GM23338 (cell line): ENCODE results near the gene CDAN1. TPM values are rescaled to one million over a fixed set of nuclear protein-coding genes. Genes with fewer than 3 reads are reported as not detected.
A peak's percentile ranks its signal among the peaks of the same experiment; 100 is the strongest.

Experiments
- ATAC-seq: fragments of 200-7000 bp; cut with Tn5 transposase; 3 replicates; pipeline ENCODE4 v1.9.1; 2020
- DNase-seq: peaks from one replicate; pipeline ENCODE4 v3.0.0-alpha.2; 2015; ENCODE audit warnings: low spot score
- H2AFZ ChIP-seq: fragments of 200-600 bp; sonication (generic); 2 replicates; pipeline ENCODE4 v1.8.0; 2016; ENCODE audit warnings: antibody characterized with exemption, mild to moderate bottlenecking, moderate library complexity
- H3F3A ChIP-seq: fragments of 200-600 bp; sonication (generic); replicated peaks from 2 replicates; pipeline ENCODE4 v1.8.0; 2017; ENCODE audit warnings: antibody characterized with exemption, mixed run types, low read depth
- H3K27ac ChIP-seq: fragments of 200-600 bp; sonication (generic); 2 replicates; pipeline ENCODE4 v1.6.1; 2016; ENCODE audit warnings: low read depth
- H3K27me3 ChIP-seq: fragments of 200-600 bp; sonication (generic); 2 replicates; pipeline ENCODE4 v1.8.0; 2016; ENCODE audit warnings: mild to moderate bottlenecking, mixed run types, moderate library complexity; ENCODE audit not compliant: insufficient read depth
- H3K36me3 ChIP-seq: fragments of 200-600 bp; sonication (generic); 2 replicates; pipeline ENCODE4 v1.8.0; 2016; ENCODE audit warnings: mild to moderate bottlenecking; ENCODE audit not compliant: insufficient read depth
- H3K4me1 ChIP-seq: fragments of 200-600 bp; sonication (generic); 2 replicates; pipeline ENCODE4 v1.8.0; 2016; ENCODE audit warnings: mild to moderate bottlenecking, moderate library complexity; ENCODE audit not compliant: insufficient read depth
- H3K4me2 ChIP-seq: fragments of 200-600 bp; sonication (generic); 2 replicates; pipeline ENCODE4 v1.7.1; 2017; ENCODE audit warnings: mixed run types
- H3K4me3 ChIP-seq: fragments of 200-600 bp; sonication (generic); 2 replicates; pipeline ENCODE4 v1.6.1; 2016; ENCODE audit warnings: mixed run types
- H3K79me2 ChIP-seq: fragments of 200-600 bp; sonication (generic); replicated peaks from 2 replicates; pipeline ENCODE4 v1.8.0; 2017; ENCODE audit warnings: mild to moderate bottlenecking; ENCODE audit not compliant: insufficient read depth
- H3K9me2 ChIP-seq: fragments of 200-600 bp; sonication (generic); 2 replicates; pipeline ENCODE4 v1.8.0; 2017; ENCODE audit not compliant: insufficient read depth
- H4K20me1 ChIP-seq: fragments of 200-600 bp; sonication (generic); replicated peaks from 2 replicates; pipeline ENCODE4 v1.8.0; 2017; ENCODE audit warnings: mild to moderate bottlenecking; ENCODE audit not compliant: insufficient read depth
- H3K27ac Mint-ChIP-seq: 2 replicates; pipeline ENCODE4 v1.8.0; 2020; ENCODE audit warnings: inconsistent platforms, mild to moderate bottlenecking, moderate library complexity, mixed read lengths
- H3K27me3 Mint-ChIP-seq: 3 replicates; pipeline ENCODE4 v1.8.0; 2022; ENCODE audit warnings: low read depth, mild to moderate bottlenecking, moderate library complexity, mixed read lengths, inconsistent platforms; ENCODE audit not compliant: insufficient read depth, poor library complexity
- H3K36me3 Mint-ChIP-seq: 3 replicates; pipeline ENCODE4 v1.8.0; 2021; ENCODE audit warnings: low read depth, mild to moderate bottlenecking, inconsistent platforms, moderate library complexity, mixed read lengths
- H3K4me1 Mint-ChIP-seq: 3 replicates; pipeline ENCODE4 v1.8.0; 2020; ENCODE audit warnings: mild to moderate bottlenecking, inconsistent platforms, mixed read lengths
- H3K4me3 Mint-ChIP-seq: 3 replicates; pipeline ENCODE4 v1.8.0; 2021; ENCODE audit warnings: moderate library complexity, mild to moderate bottlenecking, inconsistent platforms, mixed read lengths
- H3K9me3 Mint-ChIP-seq: 3 replicates; pipeline ENCODE4 v1.8.0; 2020; ENCODE audit warnings: moderate library complexity, mild to moderate bottlenecking, inconsistent platforms, mixed read lengths
- EZH2 ChIP-seq: fragments of 200-600 bp; sonication (generic); IDR thresholded peaks from one replicate; pipeline ENCODE4 v1.8.0; 2017; ENCODE audit warnings: antibody characterized with exemption, mild to moderate bottlenecking, low read depth; ENCODE audit not compliant: unreplicated experiment
- EZH2phosphoT487 ChIP-seq: fragments of 200-600 bp; sonication (generic); IDR thresholded peaks from one replicate; pipeline ENCODE4 v1.8.1; 2018; ENCODE audit warnings: antibody characterized with exemption; ENCODE audit not compliant: unreplicated experiment
- JUNB ChIP-seq: IDR thresholded peaks from one replicate; pipeline ENCODE4 v1.6.1; 2016; ENCODE audit warnings: antibody characterized with exemption; ENCODE audit not compliant: unreplicated experiment
- NANOG ChIP-seq: IDR thresholded peaks from 2 replicates; pipeline ENCODE4 v1.6.1; 2016; ENCODE audit warnings: antibody characterized with exemption, borderline replicate concordance
- ZNF114 ChIP-seq: fragments of 250-450 bp; sonication (Bioruptor Pico); IDR thresholded peaks from 2 replicates; pipeline ENCODE4 v1.5.0; 2020; ENCODE audit warnings: mild to moderate bottlenecking, moderate library complexity
- ZNF331 ChIP-seq: fragments of 250-450 bp; sonication (Bioruptor Pico); IDR thresholded peaks from 2 replicates; pipeline ENCODE4 v1.5.0; 2020; ENCODE audit warnings: low read depth, mild to moderate bottlenecking, moderate library complexity
- polyA plus RNA-seq: library from polyadenylated mRNA; unstranded; fragments of >200 nt; fragmentation: Nextera tagmentation; extraction: Ambion mirVana; gene quantifications from 2 replicates; pipeline ENCODE4 v1.2.1, GENCODE V29; 2016
- total RNA-seq: library from RNA; depleted of rRNA; stranded (reverse); fragments of >200 nt; shearing (Covaris generic); gene quantifications from 2 replicates; pipeline ENCODE4 v1.2.3, GENCODE V29; 2014
- TF ChIP-seq, protein P1 (sequence below), 2 experiments: fragments of 200-600 bp in 1 of 2; sonication (generic) in 1 of 2; conservative IDR thresholded peaks; 2 replicates each; pipeline versions ENCODE4 v1.5.1 to v1.6.1; 2016 to 2017; ENCODE audit warnings: antibody characterized with exemption in 2 of 2, low read depth in 2 of 2, mild to moderate bottlenecking in 2 of 2, moderate library complexity in 1 of 2
- TF ChIP-seq, protein P2 (sequence below): IDR thresholded peaks from one replicate; pipeline ENCODE4 v1.6.1; 2018; ENCODE audit warnings: antibody characterized with exemption; ENCODE audit not compliant: unreplicated experiment
- TF ChIP-seq, protein P3 (sequence below): fragments of 250-450 bp; sonication (Bioruptor Pico); IDR thresholded peaks from 2 replicates; pipeline ENCODE4 v1.5.0; 2020; ENCODE audit warnings: mild to moderate bottlenecking, moderate library complexity

The CDAN1 gene
- total and polyA plus RNA-seq, 2 experiments from 2014 or later: 6.0 to 14.7 TPM

DNA sequence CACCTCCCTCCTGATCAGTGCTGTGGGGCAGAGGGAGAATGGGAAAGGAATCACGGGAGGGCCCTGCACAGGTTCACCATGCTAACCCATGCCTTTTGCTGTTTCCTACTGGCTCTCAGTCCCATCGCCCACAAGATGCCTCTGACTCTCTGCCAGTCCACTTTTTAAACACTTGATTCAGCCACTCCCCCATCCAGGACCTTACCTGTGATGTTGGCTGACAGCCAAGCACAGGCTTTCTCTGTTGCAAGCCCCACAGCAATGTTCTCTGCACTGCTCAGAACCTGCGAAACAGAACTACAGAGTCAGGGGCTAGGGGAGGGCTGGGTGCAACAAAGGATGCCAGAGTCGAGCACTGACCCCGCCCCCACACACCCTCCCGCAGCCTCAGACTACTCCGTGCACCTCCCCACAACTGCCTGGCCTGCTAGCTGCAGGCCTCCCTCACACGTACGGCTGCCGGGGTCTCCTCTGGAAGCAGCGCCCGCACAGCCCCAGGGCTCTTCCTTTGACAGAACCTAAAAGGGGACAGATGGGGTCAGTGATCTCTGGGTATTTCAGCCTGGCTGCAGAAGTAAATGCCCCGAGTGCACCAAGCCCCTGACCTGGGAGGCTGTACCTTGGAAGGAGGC lies 9.1 kb downstream of the CDAN1 start:
- H3K4me1 ChIP-seq: no peaks in the 10 kb centered on the region; the same call in 1 of the 2 replicates
- ATAC-seq (peak; percentile 45), DNase-seq (no peak)
- H3K9me3 Mint-ChIP-seq: no peaks in the 10 kb centered on the region
- peaks cover 26% of the 10 kb centered on the region for H3K36me3 ChIP-seq
- H3K4me3 ChIP-seq: no peak overlapping the region
- H3K36me3 Mint-ChIP-seq: peaks cover 60% of the 10 kb centered on the region
- TF ChIP-seq JUNB (no peak), ZNF331 (no peak), NANOG (no peak), ZNF114 (CRISPR knock-in tag) (no peak), EZH2phosphoT487 (no peak)
- TF ChIP-seq, protein P1, sequence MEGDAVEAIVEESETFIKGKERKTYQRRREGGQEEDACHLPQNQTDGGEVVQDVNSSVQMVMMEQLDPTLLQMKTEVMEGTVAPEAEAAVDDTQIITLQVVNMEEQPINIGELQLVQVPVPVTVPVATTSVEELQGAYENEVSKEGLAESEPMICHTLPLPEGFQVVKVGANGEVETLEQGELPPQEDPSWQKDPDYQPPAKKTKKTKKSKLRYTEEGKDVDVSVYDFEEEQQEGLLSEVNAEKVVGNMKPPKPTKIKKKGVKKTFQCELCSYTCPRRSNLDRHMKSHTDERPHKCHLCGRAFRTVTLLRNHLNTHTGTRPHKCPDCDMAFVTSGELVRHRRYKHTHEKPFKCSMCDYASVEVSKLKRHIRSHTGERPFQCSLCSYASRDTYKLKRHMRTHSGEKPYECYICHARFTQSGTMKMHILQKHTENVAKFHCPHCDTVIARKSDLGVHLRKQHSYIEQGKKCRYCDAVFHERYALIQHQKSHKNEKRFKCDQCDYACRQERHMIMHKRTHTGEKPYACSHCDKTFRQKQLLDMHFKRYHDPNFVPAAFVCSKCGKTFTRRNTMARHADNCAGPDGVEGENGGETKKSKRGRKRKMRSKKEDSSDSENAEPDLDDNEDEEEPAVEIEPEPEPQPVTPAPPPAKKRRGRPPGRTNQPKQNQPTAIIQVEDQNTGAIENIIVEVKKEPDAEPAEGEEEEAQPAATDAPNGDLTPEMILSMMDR (conservative IDR thresholded peaks at IDR 0.05; ENCODE audit: low read depth in 2 of 2): no peak
- H2AFZ ChIP-seq: no peak overlapping the region
- no peaks in the 10 kb centered on the region for H3K9me2 ChIP-seq
- no peaks in the 10 kb centered on the region; the same call in none of the 2 replicates for H4K20me1 ChIP-seq
- no peaks in the 10 kb centered on the region for H3K79me2 ChIP-seq
- H3K4me3 Mint-ChIP-seq: no peak overlapping the region
- H3K27ac Mint-ChIP-seq: no peak overlapping the region; the same call in 1 of the 2 replicates
- H3K4me1 Mint-ChIP-seq: peaks cover 24% of the 10 kb centered on the region
- no peak overlapping the region for H3K27ac ChIP-seq
- no peak overlapping the region for H3K4me2 ChIP-seq
- peaks cover 5% of the 10 kb centered on the region for H3K27me3 Mint-ChIP-seq
- 0 out of 2 replicates have a peak, but pooled peaks cover 4% of the 10 kb centered on the region for H3F3A ChIP-seq
- no peaks in the 10 kb centered on the region for H3K27me3 ChIP-seq

DNA sequence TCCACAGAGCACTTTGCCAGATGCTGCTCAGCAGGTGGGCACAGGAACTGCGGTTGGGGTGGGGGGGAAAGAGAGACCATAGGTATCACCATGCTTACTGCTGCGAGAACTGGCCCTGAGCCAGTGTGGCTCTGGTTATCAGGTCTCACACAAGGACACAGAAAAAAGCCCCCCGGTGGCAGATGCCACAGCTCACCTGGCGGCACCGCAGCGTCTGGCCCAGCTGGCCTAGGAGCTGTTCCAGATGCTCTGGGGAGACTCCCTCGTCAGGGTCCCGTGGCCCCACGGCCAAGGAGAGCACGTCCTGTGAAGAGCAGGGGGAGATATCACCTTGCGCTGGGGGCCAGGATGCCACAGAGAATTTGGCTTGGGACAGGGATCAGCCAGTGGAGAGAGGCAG lies 10.8 kb downstream of the CDAN1 start:
- ATAC-seq (no peak), DNase-seq (no peak)
- H3K4me2 ChIP-seq: no peak overlapping the region
- Mint-ChIP-seq H3K9me3 (no peaks in the 10 kb centered on the region), H3K36me3 (peaks cover 47% of the 10 kb centered on the region), H3K27me3 (peaks cover 7% of the 10 kb centered on the region), H3K4me1 (peaks cover 23% of the 10 kb centered on the region), H3K27ac (no peak overlapping the region), H3K4me3 (no peak overlapping the region)
- no peaks in the 10 kb centered on the region; the same call in 1 of the 2 replicates for H3K4me1 ChIP-seq
- H3K4me3 ChIP-seq: no peak overlapping the region
- H4K20me1 ChIP-seq: no peaks in the 10 kb centered on the region; the same call in none of the 2 replicates
- H3F3A ChIP-seq: 0 out of 2 replicates have a peak, but pooled peaks cover 4% of the 10 kb centered on the region
- H3K27ac ChIP-seq: no peak overlapping the region
- H3K27me3 ChIP-seq: no peaks in the 10 kb centered on the region
- no peaks in the 10 kb centered on the region for H3K79me2 ChIP-seq
- no peaks in the 10 kb centered on the region for H3K9me2 ChIP-seq
- H3K36me3 ChIP-seq: peaks cover 18% of the 10 kb centered on the region; the same call in 1 of the 2 replicates
- no peak overlapping the region for H2AFZ ChIP-seq
- TF ChIP-seq, protein P2, sequence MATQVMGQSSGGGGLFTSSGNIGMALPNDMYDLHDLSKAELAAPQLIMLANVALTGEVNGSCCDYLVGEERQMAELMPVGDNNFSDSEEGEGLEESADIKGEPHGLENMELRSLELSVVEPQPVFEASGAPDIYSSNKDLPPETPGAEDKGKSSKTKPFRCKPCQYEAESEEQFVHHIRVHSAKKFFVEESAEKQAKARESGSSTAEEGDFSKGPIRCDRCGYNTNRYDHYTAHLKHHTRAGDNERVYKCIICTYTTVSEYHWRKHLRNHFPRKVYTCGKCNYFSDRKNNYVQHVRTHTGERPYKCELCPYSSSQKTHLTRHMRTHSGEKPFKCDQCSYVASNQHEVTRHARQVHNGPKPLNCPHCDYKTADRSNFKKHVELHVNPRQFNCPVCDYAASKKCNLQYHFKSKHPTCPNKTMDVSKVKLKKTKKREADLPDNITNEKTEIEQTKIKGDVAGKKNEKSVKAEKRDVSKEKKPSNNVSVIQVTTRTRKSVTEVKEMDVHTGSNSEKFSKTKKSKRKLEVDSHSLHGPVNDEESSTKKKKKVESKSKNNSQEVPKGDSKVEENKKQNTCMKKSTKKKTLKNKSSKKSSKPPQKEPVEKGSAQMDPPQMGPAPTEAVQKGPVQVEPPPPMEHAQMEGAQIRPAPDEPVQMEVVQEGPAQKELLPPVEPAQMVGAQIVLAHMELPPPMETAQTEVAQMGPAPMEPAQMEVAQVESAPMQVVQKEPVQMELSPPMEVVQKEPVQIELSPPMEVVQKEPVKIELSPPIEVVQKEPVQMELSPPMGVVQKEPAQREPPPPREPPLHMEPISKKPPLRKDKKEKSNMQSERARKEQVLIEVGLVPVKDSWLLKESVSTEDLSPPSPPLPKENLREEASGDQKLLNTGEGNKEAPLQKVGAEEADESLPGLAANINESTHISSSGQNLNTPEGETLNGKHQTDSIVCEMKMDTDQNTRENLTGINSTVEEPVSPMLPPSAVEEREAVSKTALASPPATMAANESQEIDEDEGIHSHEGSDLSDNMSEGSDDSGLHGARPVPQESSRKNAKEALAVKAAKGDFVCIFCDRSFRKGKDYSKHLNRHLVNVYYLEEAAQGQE: no peak
- TF ChIP-seq EZH2: no peak
- TF ChIP-seq, protein P3, sequence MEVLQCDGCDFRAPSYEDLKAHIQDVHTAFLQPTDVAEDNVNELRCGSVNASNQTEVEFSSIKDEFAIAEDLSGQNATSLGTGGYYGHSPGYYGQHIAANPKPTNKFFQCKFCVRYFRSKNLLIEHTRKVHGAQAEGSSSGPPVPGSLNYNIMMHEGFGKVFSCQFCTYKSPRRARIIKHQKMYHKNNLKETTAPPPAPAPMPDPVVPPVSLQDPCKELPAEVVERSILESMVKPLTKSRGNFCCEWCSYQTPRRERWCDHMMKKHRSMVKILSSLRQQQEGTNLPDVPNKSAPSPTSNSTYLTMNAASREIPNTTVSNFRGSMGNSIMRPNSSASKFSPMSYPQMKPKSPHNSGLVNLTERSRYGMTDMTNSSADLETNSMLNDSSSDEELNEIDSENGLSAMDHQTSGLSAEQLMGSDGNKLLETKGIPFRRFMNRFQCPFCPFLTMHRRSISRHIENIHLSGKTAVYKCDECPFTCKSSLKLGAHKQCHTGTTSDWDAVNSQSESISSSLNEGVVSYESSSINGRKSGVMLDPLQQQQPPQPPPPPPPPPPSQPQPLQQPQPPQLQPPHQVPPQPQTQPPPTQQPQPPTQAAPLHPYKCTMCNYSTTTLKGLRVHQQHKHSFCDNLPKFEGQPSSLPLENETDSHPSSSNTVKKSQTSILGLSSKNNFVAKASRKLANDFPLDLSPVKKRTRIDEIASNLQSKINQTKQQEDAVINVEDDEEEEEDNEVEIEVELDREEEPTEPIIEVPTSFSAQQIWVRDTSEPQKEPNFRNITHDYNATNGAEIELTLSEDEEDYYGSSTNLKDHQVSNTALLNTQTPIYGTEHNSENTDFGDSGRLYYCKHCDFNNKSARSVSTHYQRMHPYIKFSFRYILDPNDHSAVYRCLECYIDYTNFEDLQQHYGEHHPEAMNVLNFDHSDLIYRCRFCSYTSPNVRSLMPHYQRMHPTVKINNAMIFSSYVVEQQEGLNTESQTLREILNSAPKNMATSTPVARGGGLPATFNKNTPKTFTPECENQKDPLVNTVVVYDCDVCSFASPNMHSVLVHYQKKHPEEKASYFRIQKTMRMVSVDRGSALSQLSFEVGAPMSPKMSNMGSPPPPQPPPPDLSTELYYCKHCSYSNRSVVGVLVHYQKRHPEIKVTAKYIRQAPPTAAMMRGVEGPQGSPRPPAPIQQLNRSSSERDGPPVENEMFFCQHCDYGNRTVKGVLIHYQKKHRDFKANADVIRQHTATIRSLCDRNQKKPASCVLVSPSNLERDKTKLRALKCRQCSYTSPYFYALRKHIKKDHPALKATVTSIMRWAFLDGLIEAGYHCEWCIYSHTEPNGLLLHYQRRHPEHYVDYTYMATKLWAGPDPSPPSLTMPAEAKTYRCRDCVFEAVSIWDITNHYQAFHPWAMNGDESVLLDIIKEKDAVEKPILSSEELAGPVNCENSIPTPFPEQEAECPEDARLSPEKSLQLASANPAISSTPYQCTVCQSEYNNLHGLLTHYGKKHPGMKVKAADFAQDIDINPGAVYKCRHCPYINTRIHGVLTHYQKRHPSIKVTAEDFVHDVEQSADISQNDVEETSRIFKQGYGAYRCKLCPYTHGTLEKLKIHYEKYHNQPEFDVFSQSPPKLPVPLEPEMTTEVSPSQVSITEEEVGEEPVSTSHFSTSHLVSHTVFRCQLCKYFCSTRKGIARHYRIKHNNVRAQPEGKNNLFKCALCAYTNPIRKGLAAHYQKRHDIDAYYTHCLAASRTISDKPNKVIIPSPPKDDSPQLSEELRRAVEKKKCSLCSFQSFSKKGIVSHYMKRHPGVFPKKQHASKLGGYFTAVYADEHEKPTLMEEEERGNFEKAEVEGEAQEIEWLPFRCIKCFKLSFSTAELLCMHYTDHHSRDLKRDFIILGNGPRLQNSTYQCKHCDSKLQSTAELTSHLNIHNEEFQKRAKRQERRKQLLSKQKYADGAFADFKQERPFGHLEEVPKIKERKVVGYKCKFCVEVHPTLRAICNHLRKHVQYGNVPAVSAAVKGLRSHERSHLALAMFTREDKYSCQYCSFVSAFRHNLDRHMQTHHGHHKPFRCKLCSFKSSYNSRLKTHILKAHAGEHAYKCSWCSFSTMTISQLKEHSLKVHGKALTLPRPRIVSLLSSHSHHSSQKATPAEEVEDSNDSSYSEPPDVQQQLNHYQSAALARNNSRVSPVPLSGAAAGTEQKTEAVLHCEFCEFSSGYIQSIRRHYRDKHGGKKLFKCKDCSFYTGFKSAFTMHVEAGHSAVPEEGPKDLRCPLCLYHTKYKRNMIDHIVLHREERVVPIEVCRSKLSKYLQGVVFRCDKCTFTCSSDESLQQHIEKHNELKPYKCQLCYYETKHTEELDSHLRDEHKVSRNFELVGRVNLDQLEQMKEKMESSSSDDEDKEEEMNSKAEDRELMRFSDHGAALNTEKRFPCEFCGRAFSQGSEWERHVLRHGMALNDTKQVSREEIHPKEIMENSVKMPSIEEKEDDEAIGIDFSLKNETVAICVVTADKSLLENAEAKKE (CRISPR knock-in tag): no peak
- TF ChIP-seq ZNF114 (CRISPR knock-in tag): no peak
- no peak for TF ChIP-seq JUNB
- TF ChIP-seq EZH2phosphoT487: no peak
